Raji (cell line): ENCODE results near the gene ACOX3.

Experiments
- POLR2A ChIP-seq: IDR thresholded peaks from 2 replicates; pipeline ENCODE4 v1.6.1; 2011; ENCODE audit warnings: low read depth, low read length, control low read depth; ENCODE audit not compliant: insufficient read depth

Gene ACOX3

DNA sequence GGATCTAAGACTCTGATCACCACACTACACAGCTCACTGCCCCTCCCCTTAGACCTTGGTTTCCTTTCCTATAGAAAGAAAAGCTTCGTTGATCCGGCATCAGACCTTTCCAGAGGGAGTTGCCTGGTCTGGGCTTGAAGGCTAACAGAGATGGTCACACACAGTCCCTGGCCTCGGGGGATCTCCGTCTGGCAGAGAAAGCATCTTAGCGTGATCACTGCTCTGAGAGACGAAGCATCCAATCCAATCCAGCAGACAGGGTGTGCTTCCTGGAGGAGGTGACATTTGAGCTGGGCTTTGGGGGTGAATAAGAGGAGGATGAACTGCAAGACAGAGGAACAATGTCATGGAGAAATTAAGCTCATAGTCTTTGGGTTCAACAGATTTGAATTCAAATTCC is 121.5 kb downstream of the ACOX3 start:
- no peak for TF ChIP-seq POLR2A

DNA sequence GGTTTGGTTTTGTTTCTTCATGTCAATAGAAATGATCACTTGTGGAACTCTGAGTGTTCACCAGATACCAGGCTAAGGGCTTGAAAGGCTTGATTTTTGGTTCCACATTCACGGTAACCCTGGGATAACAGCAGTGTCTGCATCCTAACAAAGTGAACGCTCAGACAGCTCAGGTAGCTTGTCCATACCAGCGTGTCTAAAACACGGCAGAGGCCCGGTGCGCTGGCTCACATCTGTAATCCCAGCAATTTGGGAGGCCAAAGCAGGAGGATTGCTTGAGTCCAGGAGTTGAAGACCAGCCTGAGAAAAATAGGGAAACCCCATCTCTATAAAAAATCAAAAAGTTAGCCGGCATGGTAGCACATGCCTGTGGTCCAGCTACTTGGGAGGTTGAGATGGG is 122.0 kb downstream of the ACOX3 start:
- TF ChIP-seq POLR2A, result no peak

DNA sequence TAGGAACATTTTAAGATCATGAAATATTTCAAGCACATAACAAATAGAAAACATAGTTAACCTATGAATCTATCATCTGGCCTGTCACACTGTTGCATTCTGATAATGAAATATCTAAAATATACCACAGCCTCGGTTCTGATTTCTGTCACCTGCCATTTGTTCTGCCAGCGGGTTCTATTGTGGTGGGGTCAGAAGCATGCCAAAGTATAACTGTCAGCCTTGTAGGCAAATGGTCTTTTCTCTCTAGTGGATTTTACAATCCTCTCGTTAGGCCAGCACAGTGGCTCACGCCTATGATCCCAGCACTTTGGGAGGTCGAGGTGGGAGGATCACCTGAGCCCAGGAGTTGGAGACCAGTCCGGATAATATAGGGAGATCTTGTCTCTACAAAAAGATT is 123.0 kb downstream of the ACOX3 start:
- TF ChIP-seq POLR2A, result no peak

DNA sequence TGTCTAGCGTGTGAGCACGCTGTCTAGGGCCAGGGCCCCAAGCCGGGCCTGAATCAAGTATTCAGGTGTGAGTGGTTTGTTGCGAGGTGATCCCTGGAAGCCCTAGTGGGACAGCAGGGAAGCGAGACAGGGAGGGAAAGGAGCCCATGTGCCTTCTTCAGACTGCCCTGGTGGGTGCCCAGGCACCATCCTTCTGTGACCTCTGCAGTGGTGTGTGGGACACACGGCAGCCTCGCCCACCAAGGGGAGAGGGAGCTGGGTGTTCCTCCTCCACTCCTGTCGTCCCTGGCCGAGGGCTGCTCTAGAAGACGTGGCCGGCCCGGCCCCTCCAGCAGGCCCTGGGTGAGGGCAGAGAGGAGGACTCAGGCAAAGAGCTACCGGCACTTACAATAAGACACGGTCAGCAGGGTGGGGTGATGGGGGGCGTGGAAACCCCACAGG is 123.6 kb downstream of the ACOX3 start:
- TF ChIP-seq POLR2A, result no peak
